Tibial artery (tissue), 4 donors: ENCODE measurements around the gene TRIM65.

ENCODE experiments used
- DNase-seq, 2 donors: peaks; one replicate each; pipeline ENCODE4 v3.0.0-alpha.2; 2019
- H3K27ac ChIP-seq, 2 donors: fragments of 200-600 bp; sonication (generic) in 1 of 2; 1 replicate in 1 of 2; 2 replicates in 1 of 2; pipeline ENCODE4 v1.5.1; 2018 to 2019; ENCODE audit warnings: mild to moderate bottlenecking in 1 of 2
- H3K27me3 ChIP-seq, 2 donors: fragments of 200-600 bp; sonication (generic) in 1 of 2; one replicate each; pipeline versions ENCODE4 v1.5.1 to v1.6.0; 2016 to 2019
- H3K36me3 ChIP-seq, 3 donors: fragments of 200-600 bp; sonication (generic) in 2 of 3; one replicate each; pipeline ENCODE4 v1.5.1; 2016 to 2019; ENCODE audit warnings: mild to moderate bottlenecking in 2 of 3
- H3K4me1 ChIP-seq, 4 donors: fragments of 200-600 bp; sonication (generic) in 2 of 4; 1 replicate in 3 of 4; 2 replicates in 1 of 4; pipeline ENCODE4 v1.5.1; 2016 to 2019
- H3K4me3 ChIP-seq, 2 donors: fragments of 200-600 bp; sonication (generic) in 1 of 2; 1 replicate in 1 of 2; 2 replicates in 1 of 2; pipeline ENCODE4 v1.5.1; 2018 to 2019; ENCODE audit warnings: mild to moderate bottlenecking in 2 of 2
- H3K9me3 ChIP-seq, 3 donors: fragments of 200-600 bp; sonication (generic) in 1 of 3; one replicate each; pipeline ENCODE4 v1.5.1; 2016 to 2019
- intact Hi-C: fragments of 100-400 bp; cut with DNase I; formaldehyde crosslinking; loops from one replicate; pipeline ENCODE4 v1.15.0; 2023; ENCODE audit warnings: low total_unique reads
- TF ChIP-seq, protein P1 (sequence below), 2 experiments: fragments of 200-600 bp in 1 of 2; fragments of 450-650 bp in 1 of 2; IDR thresholded peaks; one replicate each; pipeline ENCODE4 v1.5.1; 2017 to 2019; ENCODE audit warnings: antibody characterized with exemption in 2 of 2, mild to moderate bottlenecking in 1 of 2, moderate library complexity in 1 of 2

The TRIM65 gene

DNA sequence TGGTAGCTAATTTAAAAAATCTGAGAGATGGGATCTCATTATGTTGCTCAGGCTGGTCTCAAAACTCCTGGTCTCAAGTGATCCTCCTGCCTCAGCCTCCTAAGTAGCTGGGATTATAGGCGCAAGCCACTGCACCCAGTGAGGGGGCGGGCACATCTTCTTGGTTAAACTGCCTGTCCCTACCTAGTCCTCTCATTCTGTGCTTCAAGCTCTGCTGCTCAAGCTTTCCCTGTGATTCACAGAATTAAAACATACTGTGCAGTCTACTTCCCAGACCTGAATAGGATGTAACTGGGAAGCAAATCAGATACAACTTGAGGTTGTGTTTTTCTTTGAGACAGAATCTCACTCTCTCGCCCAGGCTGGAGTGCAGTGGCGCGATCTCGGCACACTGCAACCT is 5.7 kb upstream of the TRIM65 start:
- Histone ChIP-seq H3K36me3 (peaks cover 22 to 53% (median 49%) of the 10 kb centered on the region in 3 donors), H3K9me3 (no peaks in the 10 kb centered on the region), H3K4me3 (no peak overlapping the region), H3K27me3 (no peaks in the 10 kb centered on the region), H3K27ac (no peak overlapping the region), H3K4me1 (peaks cover 0 to 17% (median 9%) of the 10 kb centered on the region in 4 donors)
- no peak for DNase-seq
- intact Hi-C loops = loop anchor here (10.0 kb wide), 1 partner anchor 372 kb away; no protein-coding TSS in a partner anchor
- TF ChIP-seq, protein P1, sequence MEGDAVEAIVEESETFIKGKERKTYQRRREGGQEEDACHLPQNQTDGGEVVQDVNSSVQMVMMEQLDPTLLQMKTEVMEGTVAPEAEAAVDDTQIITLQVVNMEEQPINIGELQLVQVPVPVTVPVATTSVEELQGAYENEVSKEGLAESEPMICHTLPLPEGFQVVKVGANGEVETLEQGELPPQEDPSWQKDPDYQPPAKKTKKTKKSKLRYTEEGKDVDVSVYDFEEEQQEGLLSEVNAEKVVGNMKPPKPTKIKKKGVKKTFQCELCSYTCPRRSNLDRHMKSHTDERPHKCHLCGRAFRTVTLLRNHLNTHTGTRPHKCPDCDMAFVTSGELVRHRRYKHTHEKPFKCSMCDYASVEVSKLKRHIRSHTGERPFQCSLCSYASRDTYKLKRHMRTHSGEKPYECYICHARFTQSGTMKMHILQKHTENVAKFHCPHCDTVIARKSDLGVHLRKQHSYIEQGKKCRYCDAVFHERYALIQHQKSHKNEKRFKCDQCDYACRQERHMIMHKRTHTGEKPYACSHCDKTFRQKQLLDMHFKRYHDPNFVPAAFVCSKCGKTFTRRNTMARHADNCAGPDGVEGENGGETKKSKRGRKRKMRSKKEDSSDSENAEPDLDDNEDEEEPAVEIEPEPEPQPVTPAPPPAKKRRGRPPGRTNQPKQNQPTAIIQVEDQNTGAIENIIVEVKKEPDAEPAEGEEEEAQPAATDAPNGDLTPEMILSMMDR (IDR thresholded peaks at IDR 0.05) = no peak

DNA sequence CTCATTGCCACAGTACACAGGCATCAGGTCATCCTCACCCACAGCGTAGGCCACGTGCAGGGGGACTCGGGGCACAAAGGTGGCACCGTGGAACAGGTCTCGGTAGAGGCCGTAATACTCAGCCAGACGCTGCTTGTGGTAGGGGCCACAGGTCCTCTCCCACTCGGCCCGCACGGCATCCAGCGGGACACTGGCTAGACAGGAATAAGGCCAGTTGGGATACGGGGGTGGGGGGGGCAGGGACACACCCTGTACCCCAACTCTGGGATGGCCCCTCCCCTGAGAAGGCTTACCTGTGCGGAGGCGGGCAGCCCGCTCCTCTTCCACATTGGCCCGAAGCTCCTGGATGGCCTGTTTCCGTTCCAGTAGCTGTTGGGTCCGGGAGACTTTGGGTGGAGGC is 5.0 kb upstream of the TRIM65 start:
- DNase-seq = no peak
- no peaks in the 10 kb centered on the region for H3K9me3 ChIP-seq
- intact Hi-C loops = loop anchor here (10.0 kb wide), 1 partner anchor 373 kb away; no protein-coding TSS in a partner anchor
- H3K4me1 ChIP-seq = peaks cover 0 to 22% (median 12%) of the 10 kb centered on the region in 4 donors
- peaks cover 22 to 53% (median 49%) of the 10 kb centered on the region in 3 donors for H3K36me3 ChIP-seq
- no peak overlapping the region for H3K4me3 ChIP-seq
- no peaks in the 10 kb centered on the region for H3K27me3 ChIP-seq
- TF ChIP-seq, protein P1 (IDR thresholded peaks at IDR 0.05) = no peak
- H3K27ac ChIP-seq = no peak overlapping the region

- no peak for DNase-seq
- no peak overlapping the region for H3K27ac ChIP-seq
- TF ChIP-seq, protein P1 (IDR thresholded peaks at IDR 0.05) = no peak
- peaks cover 0 to 24% (median 14%) of the 10 kb centered on the region in 4 donors for H3K4me1 ChIP-seq
- intact Hi-C loops = loop anchor here (10.0 kb wide), 1 partner anchor 374 kb away; no protein-coding TSS in a partner anchor
- no peaks in the 10 kb centered on the region for H3K9me3 ChIP-seq
- peaks cover 22 to 53% (median 49%) of the 10 kb centered on the region in 3 donors for H3K36me3 ChIP-seq
- no peaks in the 10 kb centered on the region for H3K27me3 ChIP-seq
- H3K4me3 ChIP-seq = no peak overlapping the region
These were observed 4.2 kb upstream of the TRIM65 start for GRCh38 chr17:75900691-75901533.

- Histone ChIP-seq H3K36me3 (peaks cover 22 to 53% (median 49%) of the 10 kb centered on the region in 3 donors), H3K27ac (no peak overlapping the region), H3K9me3 (no peaks in the 10 kb centered on the region), H3K4me3 (no peak overlapping the region), H3K27me3 (no peaks in the 10 kb centered on the region), H3K4me1 (peaks cover 0 to 32% (median 22%) of the 10 kb centered on the region in 4 donors)
- no peak for DNase-seq
- TF ChIP-seq, protein P1 (IDR thresholded peaks at IDR 0.05) = no peak
- intact Hi-C loops = loop anchor here (10.0 kb wide), 1 partner anchor 375 kb away; no protein-coding TSS in a partner anchor
These were observed 3.2 kb upstream of the TRIM65 start for GRCh38 chr17:75899767-75900468.

DNA sequence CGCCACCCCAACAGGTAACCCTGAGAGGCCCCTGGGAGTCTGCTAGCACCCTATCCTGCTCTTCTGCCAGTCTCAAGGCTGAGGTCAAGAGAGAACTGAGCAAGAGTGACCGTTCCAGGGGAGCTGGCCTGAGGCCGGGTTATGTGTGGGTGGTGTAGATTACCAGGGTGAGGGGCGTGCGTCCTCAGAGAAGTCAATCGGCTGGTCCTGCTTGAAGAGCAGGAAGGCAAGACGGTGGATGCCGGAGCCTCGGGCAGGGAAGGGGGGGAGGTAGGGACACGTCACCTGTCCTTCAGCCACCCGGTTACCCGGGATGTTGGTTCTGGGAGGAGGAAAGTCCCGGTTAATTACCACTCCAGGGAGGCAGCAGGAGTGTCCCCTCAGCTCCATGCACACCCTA is 2.6 kb upstream of the TRIM65 start:
- H3K9me3 ChIP-seq = no peaks in the 10 kb centered on the region
- peaks cover 0 to 38% (median 27%) of the 10 kb centered on the region in 4 donors for H3K4me1 ChIP-seq
- no peak for DNase-seq
- H3K4me3 ChIP-seq = no peak overlapping the region
- H3K27ac ChIP-seq = no peak overlapping the region
- no peaks in the 10 kb centered on the region for H3K27me3 ChIP-seq
- TF ChIP-seq, protein P1 (IDR thresholded peaks at IDR 0.05) = no peak
- intact Hi-C loops = no loop called here
- peaks cover 22 to 53% (median 49%) of the 10 kb centered on the region in 3 donors for H3K36me3 ChIP-seq
